ENCODE measurements around the gene FHIT. TPM values are rescaled to one million over a fixed set of nuclear protein-coding genes. Genes with fewer than 3 reads are reported as not detected.

The FHIT gene
- total and polyA plus RNA-seq, 11 donors, result 4.2 to 26.8 (median 16.5) TPM

- Histone ChIP-seq H3K27ac (no peak overlapping the region), H3K4me1 (no peaks in the 10 kb centered on the region), H3K36me3 (no peaks in the 10 kb centered on the region), H3K9me3 (no peaks in the 10 kb centered on the region), H3K27me3 (no peaks in the 10 kb centered on the region), H3K4me3 (no peak overlapping the region)
- no peak for ATAC-seq
- no peak for DNase-seq
- no peak for TF ChIP-seq POLR2A (IDR thresholded peaks at IDR 0.05)
- TF ChIP-seq CTCF (IDR thresholded peaks at IDR 0.05), result no peak
- 68 to 94% (median 86%) methylated on average over 2 of the region's 2 CpGs for WGBS, 4 donors
- intact Hi-C loops (cut with DNase I), result no loop called here
Measured at GRCh38 chr3:60276615-60277014, 974.6 kb downstream of the FHIT start.

GRCh38 chr3:60274646-60275045 is 976.6 kb downstream of the FHIT start:
- H3K27ac ChIP-seq, result no peak overlapping the region
- no peaks in the 10 kb centered on the region for H3K36me3 ChIP-seq
- intact Hi-C loops (cut with DNase I), result no loop called here
- no peaks in the 10 kb centered on the region for H3K4me1 ChIP-seq
- no peaks in the 10 kb centered on the region for H3K27me3 ChIP-seq
- TF ChIP-seq POLR2A (IDR thresholded peaks at IDR 0.05) (no peak), CTCF (IDR thresholded peaks at IDR 0.05) (no peak)
- DNase-seq, result no peak
- ATAC-seq, result no peak
- H3K4me3 ChIP-seq, result no peak overlapping the region
- H3K9me3 ChIP-seq, result no peaks in the 10 kb centered on the region

DNA sequence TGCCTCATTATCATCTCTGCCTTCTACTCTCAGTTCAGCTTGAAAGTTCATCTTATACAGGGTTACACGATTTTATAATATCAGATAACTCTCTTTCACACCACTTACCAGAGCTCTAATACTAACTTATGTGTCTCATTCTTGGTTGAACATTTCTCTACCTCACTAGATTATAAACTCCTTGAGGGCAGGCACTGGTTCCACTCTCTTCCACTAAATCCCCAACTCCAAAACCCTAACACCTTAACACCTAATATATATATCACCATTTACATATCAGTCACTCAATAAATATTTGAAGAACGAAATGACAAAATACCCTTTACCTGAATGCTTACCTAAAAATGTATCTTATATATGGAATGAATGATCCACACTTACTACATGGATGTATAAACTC is 977.2 kb downstream of the FHIT start:
- TF ChIP-seq POLR2A (IDR thresholded peaks at IDR 0.05) (no peak), CTCF (IDR thresholded peaks at IDR 0.05) (no peak)
- ATAC-seq, result no peak
- H3K4me3 ChIP-seq, result no peak overlapping the region
- no peaks in the 10 kb centered on the region for H3K4me1 ChIP-seq
- H3K27ac ChIP-seq, result no peak overlapping the region
- intact Hi-C loops (cut with DNase I), result no loop called here
- no peaks in the 10 kb centered on the region for H3K9me3 ChIP-seq
- 78 to 85% (median 81%) methylated on average over 2 of the region's 2 CpGs for WGBS, 4 donors
- no peak for DNase-seq
- H3K36me3 ChIP-seq, result no peaks in the 10 kb centered on the region
- no peaks in the 10 kb centered on the region for H3K27me3 ChIP-seq

DNA sequence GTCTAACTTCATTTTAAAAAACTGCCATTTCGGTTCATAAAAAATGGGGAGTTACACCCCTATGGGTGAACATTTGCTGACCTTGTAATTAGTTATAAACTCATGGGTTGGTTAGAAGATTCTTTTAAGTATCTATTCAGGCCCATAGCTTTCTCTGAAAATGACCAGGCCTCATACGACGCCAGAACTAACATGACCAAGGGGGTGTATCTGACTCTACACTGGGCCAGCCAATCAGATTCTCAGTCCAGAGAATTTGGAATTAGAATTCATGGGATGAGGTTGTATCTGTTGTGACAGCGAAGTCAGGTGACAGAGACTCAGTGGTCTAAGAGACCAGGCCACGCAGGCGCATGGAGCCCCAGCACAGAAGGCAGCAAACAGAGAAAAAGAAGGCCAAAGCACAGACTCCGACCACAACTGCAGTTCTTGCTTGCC is 981.4 kb downstream of the FHIT start:
- ATAC-seq, result no peak
- no peaks in the 10 kb centered on the region for H3K27me3 ChIP-seq
- TF ChIP-seq POLR2A (IDR thresholded peaks at IDR 0.05), result no peak
- TF ChIP-seq CTCF (IDR thresholded peaks at IDR 0.05), result no peak
- no peak overlapping the region for H3K4me3 ChIP-seq
- no peaks in the 10 kb centered on the region for H3K4me1 ChIP-seq
- H3K36me3 ChIP-seq, result no peaks in the 10 kb centered on the region
- H3K9me3 ChIP-seq, result no peaks in the 10 kb centered on the region
- 83 to 98% (median 96%) methylated on average over 7 of the region's 7 CpGs for WGBS, 4 donors
- intact Hi-C loops (cut with DNase I), result no loop called here
- H3K27ac ChIP-seq, result no peak overlapping the region
- no peak for DNase-seq
